OCI-LY1 (cell line): ENCODE data around the gene HPF1.

Experiments used
- H2AFZ ChIP-seq: fragments of 200-600 bp; sonication (generic), shearing (Covaris generic); 2 replicates; pipeline ENCODE4 v1.6.0; 2014; ENCODE audit warnings: antibody characterized with exemption, mild to moderate bottlenecking, low read length
- H3F3A ChIP-seq: fragments of 200-600 bp; sonication (generic), shearing (Covaris generic); 2 replicates; pipeline ENCODE4 v1.6.0; 2014; ENCODE audit warnings: mild to moderate bottlenecking, antibody characterized with exemption, low read length, moderate library complexity; ENCODE audit not compliant: insufficient read depth
- H3K27ac ChIP-seq: fragments of 200-600 bp; sonication (generic); 2 replicates; pipeline ENCODE4 v1.5.1; 2014; ENCODE audit warnings: low read length, mixed run types, mild to moderate bottlenecking, low read depth; ENCODE audit not compliant: poor library complexity, severe bottlenecking
- H3K27me3 ChIP-seq: fragments of 200-600 bp; sonication (generic); 2 replicates; pipeline ENCODE4 v1.6.0; 2014; ENCODE audit warnings: antibody characterized with exemption, mild to moderate bottlenecking, low read length, moderate library complexity; ENCODE audit not compliant: insufficient read depth
- H3K36me3 ChIP-seq: fragments of 200-600 bp; sonication (generic); 2 replicates; pipeline ENCODE4 v1.6.1; 2014; ENCODE audit warnings: mild to moderate bottlenecking, antibody characterized with exemption, low read length, moderate library complexity, mixed read lengths; ENCODE audit not compliant: insufficient read depth
- H3K4me1 ChIP-seq: fragments of 200-600 bp; sonication (generic); 2 replicates; pipeline ENCODE4 v1.5.1; 2014; ENCODE audit warnings: mild to moderate bottlenecking, low read length, moderate library complexity; ENCODE audit not compliant: insufficient read depth, severe bottlenecking
- H3K4me2 ChIP-seq: fragments of 200-600 bp; sonication (generic), shearing (Covaris generic); 2 replicates; pipeline ENCODE4 v1.6.1; 2014; ENCODE audit warnings: low read length
- H3K4me3 ChIP-seq: fragments of 200-600 bp; sonication (generic); 2 replicates; pipeline ENCODE4 v1.5.1; 2014; ENCODE audit warnings: low read length, low read depth, mild to moderate bottlenecking, mixed read lengths; ENCODE audit not compliant: poor library complexity, severe bottlenecking
- H3K79me2 ChIP-seq: fragments of 200-600 bp; shearing (Covaris generic); 2 replicates; pipeline ENCODE4 v1.6.1; 2016; ENCODE audit warnings: mixed run types, low read length, mixed read lengths; ENCODE audit not compliant: insufficient read depth
- H3K9ac ChIP-seq: fragments of 200-600 bp; sonication (generic), shearing (Covaris generic); 2 replicates; pipeline ENCODE4 v1.6.1; 2014; ENCODE audit warnings: mild to moderate bottlenecking, low read length, mixed read lengths
- H3K9me2 ChIP-seq: fragments of 200-600 bp; sonication (generic), shearing (Covaris generic); 2 replicates; pipeline ENCODE4 v1.6.1; 2014; ENCODE audit warnings: low read depth, mild to moderate bottlenecking, low read length, mixed read lengths
- H3K9me3 ChIP-seq: fragments of 200-600 bp; shearing (Covaris generic); 2 replicates; pipeline ENCODE4 v1.6.1; 2014; ENCODE audit warnings: low read length, mixed read lengths
- H4K20me1 ChIP-seq: fragments of 200-600 bp; sonication (generic), shearing (Covaris generic); 2 replicates; pipeline ENCODE4 v1.6.0; 2016; ENCODE audit warnings: mild to moderate bottlenecking, low read length; ENCODE audit not compliant: insufficient read depth
- EZH2 ChIP-seq: fragments of 200-600 bp; sonication (generic), shearing (Covaris generic); IDR thresholded peaks from 2 replicates; pipeline ENCODE4 v1.8.0; 2017; ENCODE audit warnings: borderline replicate concordance, mixed run types, mild to moderate bottlenecking, antibody characterized with exemption, low read length, moderate library complexity, mixed read lengths
- TF ChIP-seq, protein P1 (sequence below): fragments of 200-600 bp; sonication (generic), shearing (Covaris generic); IDR thresholded peaks from 2 replicates; pipeline ENCODE4 v1.5.1; 2017; ENCODE audit warnings: mild to moderate bottlenecking, antibody characterized with exemption, low read length, moderate library complexity, mixed read lengths

The HPF1 gene

DNA sequence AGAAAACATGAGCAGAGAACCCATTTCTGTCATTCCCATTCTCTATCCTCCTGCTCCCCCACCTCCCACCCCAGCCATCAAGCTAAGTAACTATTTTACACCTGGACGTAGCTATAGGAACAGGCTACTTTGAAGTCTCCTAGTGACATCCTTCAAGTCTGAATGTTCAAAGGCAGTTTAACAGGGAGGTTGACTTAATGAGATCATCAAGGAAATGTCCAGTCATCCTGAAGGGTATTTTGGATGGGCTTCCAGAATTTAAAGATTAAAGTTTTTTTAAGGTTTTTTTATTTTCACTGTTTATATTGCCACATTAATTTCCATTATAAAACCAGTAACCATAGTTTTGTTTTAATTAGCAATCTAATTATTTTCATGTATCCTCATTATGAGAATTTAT, 41.1 kb downstream of the HPF1 start:
- Histone ChIP-seq H3K4me3 (no peak overlapping the region), H3K27me3 (no peaks in the 10 kb centered on the region), H3K79me2 (no peaks in the 10 kb centered on the region), H4K20me1 (no peaks in the 10 kb centered on the region), H3K4me2 (no peak overlapping the region), H3K27ac (no peak overlapping the region), H3F3A (no peaks in the 10 kb centered on the region), H3K9ac (no peak overlapping the region), H3K4me1 (no peaks in the 10 kb centered on the region), H3K36me3 (peaks cover 71% of the 10 kb centered on the region), H3K9me2 (no peaks in the 10 kb centered on the region), H3K9me3 (no peaks in the 10 kb centered on the region), H2AFZ (no peak overlapping the region)
- TF ChIP-seq, protein P1, sequence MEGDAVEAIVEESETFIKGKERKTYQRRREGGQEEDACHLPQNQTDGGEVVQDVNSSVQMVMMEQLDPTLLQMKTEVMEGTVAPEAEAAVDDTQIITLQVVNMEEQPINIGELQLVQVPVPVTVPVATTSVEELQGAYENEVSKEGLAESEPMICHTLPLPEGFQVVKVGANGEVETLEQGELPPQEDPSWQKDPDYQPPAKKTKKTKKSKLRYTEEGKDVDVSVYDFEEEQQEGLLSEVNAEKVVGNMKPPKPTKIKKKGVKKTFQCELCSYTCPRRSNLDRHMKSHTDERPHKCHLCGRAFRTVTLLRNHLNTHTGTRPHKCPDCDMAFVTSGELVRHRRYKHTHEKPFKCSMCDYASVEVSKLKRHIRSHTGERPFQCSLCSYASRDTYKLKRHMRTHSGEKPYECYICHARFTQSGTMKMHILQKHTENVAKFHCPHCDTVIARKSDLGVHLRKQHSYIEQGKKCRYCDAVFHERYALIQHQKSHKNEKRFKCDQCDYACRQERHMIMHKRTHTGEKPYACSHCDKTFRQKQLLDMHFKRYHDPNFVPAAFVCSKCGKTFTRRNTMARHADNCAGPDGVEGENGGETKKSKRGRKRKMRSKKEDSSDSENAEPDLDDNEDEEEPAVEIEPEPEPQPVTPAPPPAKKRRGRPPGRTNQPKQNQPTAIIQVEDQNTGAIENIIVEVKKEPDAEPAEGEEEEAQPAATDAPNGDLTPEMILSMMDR = no peak
- no peak for TF ChIP-seq EZH2

DNA sequence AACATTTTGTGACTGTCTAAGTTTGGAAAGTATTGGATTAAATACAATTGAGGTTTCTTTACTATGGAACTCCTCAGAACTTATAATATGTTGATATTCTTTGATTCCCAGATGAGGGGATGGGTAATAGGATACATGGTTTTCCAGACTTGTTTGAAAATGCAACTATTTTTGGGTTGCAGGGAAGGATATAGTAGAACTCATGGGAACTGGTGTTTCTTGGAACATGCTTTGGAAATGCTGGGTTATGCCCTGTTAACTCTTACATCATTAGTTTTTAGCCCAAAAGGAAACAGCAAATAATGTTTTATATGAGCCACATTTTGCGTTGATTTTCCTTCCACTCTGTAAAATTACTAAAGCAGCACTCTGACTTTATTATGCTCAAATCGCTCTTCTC, 41.9 kb downstream of the HPF1 start:
- H2AFZ ChIP-seq = no peak overlapping the region
- H3F3A ChIP-seq = no peaks in the 10 kb centered on the region
- no peaks in the 10 kb centered on the region for H3K4me1 ChIP-seq
- H4K20me1 ChIP-seq = no peaks in the 10 kb centered on the region
- H3K4me2 ChIP-seq = no peak overlapping the region
- H3K27ac ChIP-seq = no peak overlapping the region
- no peak overlapping the region for H3K9ac ChIP-seq
- TF ChIP-seq, protein P1 = no peak
- no peak for TF ChIP-seq EZH2
- H3K27me3 ChIP-seq = no peaks in the 10 kb centered on the region
- H3K9me3 ChIP-seq = no peaks in the 10 kb centered on the region
- H3K79me2 ChIP-seq = no peaks in the 10 kb centered on the region
- peaks cover 71% of the 10 kb centered on the region for H3K36me3 ChIP-seq
- H3K4me3 ChIP-seq = no peak overlapping the region
- no peaks in the 10 kb centered on the region for H3K9me2 ChIP-seq

DNA sequence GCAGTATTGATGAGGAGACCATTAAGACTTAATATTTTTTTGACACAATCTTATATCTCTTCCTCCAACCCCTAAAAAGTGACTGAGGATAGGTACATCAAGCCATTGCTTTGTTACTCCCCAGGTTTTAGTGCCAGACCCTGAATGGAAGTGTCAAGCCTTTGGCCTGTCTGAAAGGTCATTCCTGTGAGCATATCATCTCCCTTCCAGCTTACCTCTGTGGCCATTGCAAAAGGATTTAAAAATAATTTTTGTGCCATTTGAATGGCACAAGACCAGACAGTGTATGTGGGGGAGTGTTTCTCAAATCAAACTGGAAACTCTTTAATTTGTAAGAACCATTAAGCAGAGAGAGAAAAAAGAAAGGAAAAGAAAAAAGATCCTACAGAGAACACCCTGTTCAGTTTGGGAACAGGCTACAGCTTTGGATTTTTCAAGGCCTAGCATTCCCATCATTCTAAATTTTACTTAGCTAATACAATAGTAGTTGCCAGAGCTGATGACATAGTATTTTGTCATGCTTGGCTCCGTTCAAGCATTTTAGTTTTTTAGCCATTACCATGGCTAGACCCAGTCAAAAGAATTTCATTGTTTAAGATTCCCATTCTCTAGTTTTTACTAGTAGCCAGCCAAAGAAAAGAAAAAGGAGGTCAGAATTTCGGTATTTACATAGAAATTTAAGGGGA, 49.6 kb downstream of the HPF1 start:
- Histone ChIP-seq H3K4me3 (no peak overlapping the region), H3K27ac (no peak overlapping the region), H3K9me3 (no peaks in the 10 kb centered on the region), H3K4me1 (no peaks in the 10 kb centered on the region), H3K79me2 (no peaks in the 10 kb centered on the region), H2AFZ (no peak overlapping the region), H3F3A (no peaks in the 10 kb centered on the region; the same call in 1 of the 2 replicates), H3K4me2 (no peak overlapping the region), H4K20me1 (no peaks in the 10 kb centered on the region), H3K9ac (no peak overlapping the region), H3K27me3 (no peaks in the 10 kb centered on the region), H3K36me3 (peaks cover 37% of the 10 kb centered on the region), H3K9me2 (no peaks in the 10 kb centered on the region)
- TF ChIP-seq, protein P1 = no peak
- TF ChIP-seq EZH2 = no peak
